ENCODE measurements around the gene FCRL6.

DNA sequence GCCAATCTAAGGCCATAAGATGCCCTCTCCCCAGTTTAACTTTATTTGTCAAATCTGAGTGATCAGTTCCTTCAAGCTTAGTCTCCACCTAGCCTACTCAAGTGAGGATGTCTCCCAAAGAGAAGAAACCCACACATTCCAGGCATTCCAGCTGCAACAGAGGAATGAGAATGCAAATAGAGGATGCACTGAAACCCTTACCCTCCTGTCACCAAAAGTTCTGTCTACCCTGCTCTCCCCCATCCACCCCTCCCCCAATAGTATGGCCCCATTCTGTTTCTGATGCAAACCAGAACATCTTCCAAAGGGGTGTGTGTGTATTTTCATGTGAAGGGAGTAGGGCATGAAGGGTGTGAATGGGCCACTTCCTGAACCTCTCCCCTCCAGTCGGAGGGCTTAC lies 18.4 kb upstream of the FCRL6 start:
- TF ChIP-seq CTCF (IDR thresholded peaks at IDR 0.05; ENCODE audit: insufficient read depth, low read depth, low read length) (no peak), EZH2 (IDR thresholded peaks at IDR 0.05; ENCODE audit: insufficient read depth, low read length) (no peak)

All from astrocyte (in vitro differentiated cells and primary cell).